Tibial nerve (tissue), 4 donors: Measurements from ENCODE around the gene SYT7. TPM values are rescaled to one million over a fixed set of nuclear protein-coding genes. Genes with fewer than 3 reads are reported as not detected.

Experiments
- DNase-seq, 2 donors: peaks; one replicate each; pipeline ENCODE4 v3.0.0-alpha.2; 2019; ENCODE audit warnings: low spot score in 2 of 2
- H3K27ac ChIP-seq, 4 donors: fragments of 200-600 bp; sonication (generic) in 3 of 4; one replicate each; pipeline ENCODE4 v1.5.1; 2017 to 2019; ENCODE audit warnings: mild to moderate bottlenecking in 1 of 4
- H3K27me3 ChIP-seq, 2 donors: fragments of 200-600 bp; sonication (generic) in 1 of 2; one replicate each; pipeline versions ENCODE4 v1.5.1 to v1.6.0; 2017 to 2019
- H3K36me3 ChIP-seq, 3 donors: fragments of 200-600 bp; sonication (generic); one replicate each; pipeline ENCODE4 v1.5.1; 2018 to 2019
- H3K4me1 ChIP-seq, 4 donors: fragments of 200-600 bp; sonication (generic) in 3 of 4; one replicate each; pipeline ENCODE4 v1.5.1; 2017 to 2019
- H3K4me3 ChIP-seq, 4 donors: fragments of 200-600 bp; sonication (generic) in 3 of 4; one replicate each; pipeline ENCODE4 v1.5.1; 2017 to 2019; ENCODE audit warnings: mild to moderate bottlenecking in 1 of 4, moderate library complexity in 1 of 4
- H3K9me3 ChIP-seq, 4 donors: fragments of 200-600 bp; sonication (generic) in 3 of 4; one replicate each; pipeline ENCODE4 v1.5.1; 2017 to 2019
- EP300 ChIP-seq, 2 donors: sonication (generic); formaldehyde crosslinking; IDR thresholded peaks; one replicate each; pipeline ENCODE4 v1.6.1; 2017; ENCODE audit warnings: antibody characterized with exemption in 2 of 2, mild to moderate bottlenecking in 1 of 2
- POLR2A ChIP-seq, 2 donors: fragments of 450-650 bp; IDR thresholded peaks; one replicate each; pipeline ENCODE4 v1.6.1; 2017; ENCODE audit warnings: antibody characterized with exemption in 2 of 2, mild to moderate bottlenecking in 2 of 2, moderate library complexity in 2 of 2
- WGBS, 2 donors: methylation state at CpG; one replicate each; pipeline ENCODE4 v1.1.5; 2018; 5-methylcytosine and 5-hydroxymethylcytosine counted together
- total RNA-seq, 4 donors: library from RNA; depleted of rRNA; stranded (reverse); fragments of >200 nt; gene quantifications; one replicate each; pipeline ENCODE4 v1.1.0, GENCODE V29; 2016
- TF ChIP-seq, protein P1 (sequence below), 5 experiments: fragments of 200-600 bp in 3 of 5; fragments of 450-650 bp in 2 of 5; sonication (generic) in 3 of 5; IDR thresholded peaks; one replicate each; pipeline ENCODE4 v1.5.1; 2016 to 2019; ENCODE audit warnings: antibody characterized with exemption in 5 of 5, mild to moderate bottlenecking in 3 of 5, moderate library complexity in 2 of 5

SYT7 gene
- total RNA-seq, 4 donors from 2014 or later, result 1.2 to 2.5 (median 1.8) TPM

- WGBS, 2 donors, result 40 to 48% methylated on average over 16 to 20 of the region's 20 CpGs
- peaks cover 0 to 58% of the 10 kb centered on the region in 2 donors for H3K27me3 ChIP-seq
- no peaks in the 10 kb centered on the region for H3K9me3 ChIP-seq
- no peak overlapping the region for H3K27ac ChIP-seq
- no peak for DNase-seq
- no peak for TF ChIP-seq POLR2A (IDR thresholded peaks at IDR 0.05)
- TF ChIP-seq, protein P1, sequence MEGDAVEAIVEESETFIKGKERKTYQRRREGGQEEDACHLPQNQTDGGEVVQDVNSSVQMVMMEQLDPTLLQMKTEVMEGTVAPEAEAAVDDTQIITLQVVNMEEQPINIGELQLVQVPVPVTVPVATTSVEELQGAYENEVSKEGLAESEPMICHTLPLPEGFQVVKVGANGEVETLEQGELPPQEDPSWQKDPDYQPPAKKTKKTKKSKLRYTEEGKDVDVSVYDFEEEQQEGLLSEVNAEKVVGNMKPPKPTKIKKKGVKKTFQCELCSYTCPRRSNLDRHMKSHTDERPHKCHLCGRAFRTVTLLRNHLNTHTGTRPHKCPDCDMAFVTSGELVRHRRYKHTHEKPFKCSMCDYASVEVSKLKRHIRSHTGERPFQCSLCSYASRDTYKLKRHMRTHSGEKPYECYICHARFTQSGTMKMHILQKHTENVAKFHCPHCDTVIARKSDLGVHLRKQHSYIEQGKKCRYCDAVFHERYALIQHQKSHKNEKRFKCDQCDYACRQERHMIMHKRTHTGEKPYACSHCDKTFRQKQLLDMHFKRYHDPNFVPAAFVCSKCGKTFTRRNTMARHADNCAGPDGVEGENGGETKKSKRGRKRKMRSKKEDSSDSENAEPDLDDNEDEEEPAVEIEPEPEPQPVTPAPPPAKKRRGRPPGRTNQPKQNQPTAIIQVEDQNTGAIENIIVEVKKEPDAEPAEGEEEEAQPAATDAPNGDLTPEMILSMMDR (IDR thresholded peaks at IDR 0.05), result no peak
- no peak for TF ChIP-seq EP300 (IDR thresholded peaks at IDR 0.05)
- H3K4me3 ChIP-seq, result no peak overlapping the region
- peaks cover 0 to 9% (median 0%) of the 10 kb centered on the region in 4 donors for H3K4me1 ChIP-seq
- no peaks in the 10 kb centered on the region for H3K36me3 ChIP-seq
Observed at GRCh38 chr11:61546663-61547062, 34.2 kb downstream of the SYT7 start.

DNA sequence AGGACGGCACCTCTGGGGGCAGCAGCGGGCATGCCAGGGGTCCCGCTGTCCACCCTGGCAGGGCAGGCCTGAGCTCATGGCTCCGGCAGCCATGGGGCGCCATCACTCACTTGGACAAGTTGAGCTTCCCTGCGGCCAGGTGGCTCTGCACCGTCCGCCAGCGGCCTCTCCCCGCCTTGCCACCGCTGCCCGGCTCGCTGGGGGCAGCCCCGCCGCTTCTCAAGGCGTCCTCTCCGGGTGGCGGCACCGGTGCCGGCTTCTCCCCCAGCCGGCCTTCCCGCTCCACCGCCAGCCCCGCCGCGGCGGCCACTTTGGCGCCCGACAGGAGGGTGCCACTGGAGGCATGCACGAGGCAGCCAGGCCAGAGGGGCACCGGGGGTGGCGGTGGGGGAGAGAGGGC lies 35.0 kb downstream of the SYT7 start:
- 93 to 94% methylated on average over 29 to 32 of the region's 32 CpGs for WGBS, 2 donors
- H3K4me3 ChIP-seq, result no peak overlapping the region
- peaks cover 0 to 51% of the 10 kb centered on the region in 2 donors for H3K27me3 ChIP-seq
- peaks cover 0 to 12% (median 0%) of the 10 kb centered on the region in 4 donors for H3K4me1 ChIP-seq
- no peak overlapping the region for H3K27ac ChIP-seq
- no peak for DNase-seq
- H3K9me3 ChIP-seq, result no peaks in the 10 kb centered on the region
- no peaks in the 10 kb centered on the region for H3K36me3 ChIP-seq
- TF ChIP-seq POLR2A (IDR thresholded peaks at IDR 0.05) (no peak), EP300 (IDR thresholded peaks at IDR 0.05) (no peak)
- TF ChIP-seq, protein P1 (IDR thresholded peaks at IDR 0.05), result no peak

GRCh38 chr11:61545341-61545740 lies 35.5 kb downstream of the SYT7 start:
- H3K4me3 ChIP-seq, result no peak overlapping the region
- no peak for TF ChIP-seq EP300 (IDR thresholded peaks at IDR 0.05)
- TF ChIP-seq, protein P1 (IDR thresholded peaks at IDR 0.05), result no peak
- no peaks in the 10 kb centered on the region for H3K36me3 ChIP-seq
- H3K9me3 ChIP-seq, result no peaks in the 10 kb centered on the region
- DNase-seq, result no peak
- H3K27me3 ChIP-seq, result peaks cover 0 to 49% of the 10 kb centered on the region in 2 donors
- no peak overlapping the region for H3K27ac ChIP-seq
- peaks cover 0 to 12% (median 0%) of the 10 kb centered on the region in 4 donors for H3K4me1 ChIP-seq
- WGBS, 2 donors, result 93% methylated on average over 7 of the region's 7 CpGs

- H3K4me1 ChIP-seq, result peaks cover 0 to 12% (median 0%) of the 10 kb centered on the region in 4 donors
- 90 to 93% methylated on average over 5 to 6 of the region's 6 CpGs for WGBS, 2 donors
- DNase-seq, result no peak
- no peak overlapping the region for H3K4me3 ChIP-seq
- no peaks in the 10 kb centered on the region for H3K36me3 ChIP-seq
- no peak overlapping the region for H3K27ac ChIP-seq
- no peak for TF ChIP-seq EP300 (IDR thresholded peaks at IDR 0.05)
- TF ChIP-seq, protein P1 (IDR thresholded peaks at IDR 0.05), result no peak
- TF ChIP-seq POLR2A (IDR thresholded peaks at IDR 0.05), result no peak
- H3K27me3 ChIP-seq, result peaks cover 0 to 46% of the 10 kb centered on the region in 2 donors
- no peaks in the 10 kb centered on the region for H3K9me3 ChIP-seq
Observed at GRCh38 chr11:61544466-61544865, 36.4 kb downstream of the SYT7 start.

GRCh38 chr11:61543606-61544306 lies 37.1 kb downstream of the SYT7 start:
- WGBS, 2 donors, result 92 to 93% methylated on average over 4 of the region's 4 CpGs
- Histone ChIP-seq H3K27me3 (peaks cover 0 to 45% of the 10 kb centered on the region in 2 donors), H3K9me3 (no peaks in the 10 kb centered on the region), H3K4me1 (peaks cover 0 to 12% (median 0%) of the 10 kb centered on the region in 4 donors), H3K4me3 (no peak overlapping the region), H3K36me3 (no peaks in the 10 kb centered on the region), H3K27ac (no peak overlapping the region)
- no peak for DNase-seq
- TF ChIP-seq EP300 (IDR thresholded peaks at IDR 0.05) (no peak), POLR2A (IDR thresholded peaks at IDR 0.05) (no peak)
- TF ChIP-seq, protein P1 (IDR thresholded peaks at IDR 0.05), result no peak
